Trophoblast cell (in vitro differentiated cells and primary cell): Measurements from ENCODE around the gene HS6ST3.

ENCODE experiments used
- DNase-seq, 2 donors: peaks; one replicate each; pipeline ENCODE4 v3.0.0-alpha.2; 2016
- H2AFZ ChIP-seq: 2 replicates; pipeline ENCODE4 v1.6.1; 2013; ENCODE audit warnings: low read length, moderate library complexity, mild to moderate bottlenecking; ENCODE audit not compliant: insufficient read depth, poor library complexity
- H2AK5ac ChIP-seq: 2 replicates; pipeline ENCODE4 v1.6.1; 2013; ENCODE audit warnings: mild to moderate bottlenecking, low read length
- H2BK120ac ChIP-seq: 2 replicates; pipeline ENCODE4 v1.6.1; 2013; ENCODE audit warnings: low read length, mild to moderate bottlenecking, moderate library complexity; ENCODE audit not compliant: insufficient read depth, poor library complexity
- H2BK12ac ChIP-seq: 2 replicates; pipeline ENCODE4 v1.6.1; 2013; ENCODE audit warnings: mild to moderate bottlenecking, low read length, moderate library complexity
- H2BK5ac ChIP-seq: 2 replicates; pipeline ENCODE4 v1.6.1; 2013; ENCODE audit warnings: low read length, low read depth, moderate library complexity, mild to moderate bottlenecking; ENCODE audit not compliant: poor library complexity
- H3K14ac ChIP-seq: 2 replicates; pipeline ENCODE4 v1.6.1; 2013; ENCODE audit warnings: mild to moderate bottlenecking, low read length
- H3K18ac ChIP-seq: 2 replicates; pipeline ENCODE4 v1.6.1; 2013; ENCODE audit warnings: mild to moderate bottlenecking, low read length
- H3K23ac ChIP-seq: 2 replicates; pipeline ENCODE4 v1.6.1; 2013; ENCODE audit warnings: low read length
- H3K27ac ChIP-seq: 2 replicates; pipeline ENCODE4 v1.5.1; 2013; ENCODE audit warnings: low read depth, mild to moderate bottlenecking, inconsistent platforms, low read length, moderate library complexity
- H3K27me3 ChIP-seq: 2 replicates; pipeline ENCODE4 v1.6.1; 2013; ENCODE audit warnings: inconsistent platforms, mild to moderate bottlenecking, low read length, moderate library complexity; ENCODE audit not compliant: insufficient read depth
- H3K36me3 ChIP-seq, 2 experiments: 1 replicate in 1 of 2; 2 replicates in 1 of 2; pipeline ENCODE4 v1.6.1; 2013; ENCODE audit warnings: low read length in 2 of 2, mild to moderate bottlenecking in 2 of 2, moderate library complexity in 1 of 2; ENCODE audit not compliant: insufficient read depth in 2 of 2, control insufficient read depth in 1 of 2
- H3K4ac ChIP-seq: 2 replicates; pipeline ENCODE4 v1.6.1; 2013; ENCODE audit warnings: low read depth, mild to moderate bottlenecking, low read length, moderate library complexity
- H3K4me1 ChIP-seq, 2 experiments: 1 replicate in 1 of 2; 2 replicates in 1 of 2; pipeline ENCODE4 v1.6.1; 2013; ENCODE audit warnings: low read length in 2 of 2, mild to moderate bottlenecking in 2 of 2, moderate library complexity in 1 of 2; ENCODE audit not compliant: insufficient read depth in 2 of 2, control insufficient read depth in 1 of 2
- H3K4me2 ChIP-seq: 2 replicates; pipeline ENCODE4 v1.6.1; 2013; ENCODE audit warnings: inconsistent platforms, mild to moderate bottlenecking, low read length, moderate library complexity
- H3K4me3 ChIP-seq: 2 replicates; pipeline ENCODE4 v1.5.1; 2013; ENCODE audit warnings: mild to moderate bottlenecking, low read depth, low read length, inconsistent platforms
- H3K79me1 ChIP-seq: one replicate; pipeline ENCODE4 v1.6.1; 2013; ENCODE audit warnings: low read length
- H3K79me2 ChIP-seq: 2 replicates; pipeline ENCODE4 v1.6.1; 2013; ENCODE audit warnings: low read length, mild to moderate bottlenecking; ENCODE audit not compliant: control insufficient read depth, insufficient read depth, poor library complexity
- H3K9ac ChIP-seq: 2 replicates; pipeline ENCODE4 v1.6.1; 2013; ENCODE audit warnings: mild to moderate bottlenecking, low read length
- H3K9me3 ChIP-seq: 2 replicates; pipeline ENCODE4 v1.6.1; 2013; ENCODE audit warnings: low read depth, mild to moderate bottlenecking, control low read depth, inconsistent platforms, low read length; ENCODE audit not compliant: insufficient read depth
- H4K12ac ChIP-seq: 2 replicates; pipeline ENCODE4 v1.6.1; 2013; ENCODE audit warnings: low read depth, mild to moderate bottlenecking, low read length, moderate library complexity
- H4K8ac ChIP-seq: 2 replicates; pipeline ENCODE4 v1.6.1; 2013; ENCODE audit warnings: low read depth, mild to moderate bottlenecking, low read length, moderate library complexity
- H4K91ac ChIP-seq: one replicate; pipeline ENCODE4 v1.6.1; 2013; ENCODE audit warnings: low read depth, mild to moderate bottlenecking, low read length, moderate library complexity
- WGBS: extraction: QIAGEN DNeasy Blood & Tissue Kit; methylation state at CpG from one replicate; pipeline ENCODE4 v1.1.7; 2013; ENCODE audit warnings: missing lambda C conversion rate; ENCODE audit not compliant: insufficient read length, insufficient coverage; ENCODE audit errors: extremely low coverage; 5-methylcytosine and 5-hydroxymethylcytosine counted together

The HS6ST3 gene

GRCh38 chr13:96377835-96378234 is 287.9 kb downstream of the HS6ST3 start:
- Histone ChIP-seq H3K4ac (no peak overlapping the region), H2BK12ac (no peak overlapping the region), H3K79me2 (no peaks in the 10 kb centered on the region), H3K14ac (no peak overlapping the region), H4K91ac (no peak overlapping the region), H3K18ac (no peak overlapping the region), H2AK5ac (no peak overlapping the region), H3K4me1 (no peaks in the 10 kb centered on the region), H3K23ac (no peak overlapping the region), H4K8ac (no peak overlapping the region), H3K36me3 (no peaks in the 10 kb centered on the region), H3K4me3 (no peak overlapping the region), H3K9ac (no peak overlapping the region), H3K27me3 (no peaks in the 10 kb centered on the region), H3K4me2 (no peak overlapping the region), H2AFZ (no peak overlapping the region), H3K79me1 (no peaks in the 10 kb centered on the region), H2BK5ac (no peak overlapping the region), H3K27ac (no peak overlapping the region), H3K9me3 (no peaks in the 10 kb centered on the region), H2BK120ac (no peak overlapping the region), H4K12ac (no peak overlapping the region)
- DNase-seq = no peak
- WGBS = no CpG with 5 or more reads among the region's 3 CpGs

GRCh38 chr13:96379967-96380366 is 290.1 kb downstream of the HS6ST3 start:
- no peak overlapping the region for H3K14ac ChIP-seq
- no peaks in the 10 kb centered on the region for H3K36me3 ChIP-seq
- no peak overlapping the region for H4K8ac ChIP-seq
- H3K27ac ChIP-seq = no peak overlapping the region
- H2AFZ ChIP-seq = no peak overlapping the region
- no peaks in the 10 kb centered on the region for H3K9me3 ChIP-seq
- no peak overlapping the region for H3K18ac ChIP-seq
- H3K4me2 ChIP-seq = no peak overlapping the region
- H3K27me3 ChIP-seq = no peaks in the 10 kb centered on the region
- no peak overlapping the region for H3K4ac ChIP-seq
- H3K79me2 ChIP-seq = no peaks in the 10 kb centered on the region
- no peak for DNase-seq
- H3K9ac ChIP-seq = no peak overlapping the region
- no peak overlapping the region for H2BK12ac ChIP-seq
- H3K4me1 ChIP-seq = no peaks in the 10 kb centered on the region
- WGBS = no CpG with 5 or more reads among the region's 1 CpG
- no peak overlapping the region for H3K4me3 ChIP-seq
- no peak overlapping the region for H2AK5ac ChIP-seq
- no peak overlapping the region for H2BK5ac ChIP-seq
- no peak overlapping the region for H4K12ac ChIP-seq
- no peak overlapping the region for H4K91ac ChIP-seq
- no peaks in the 10 kb centered on the region for H3K79me1 ChIP-seq
- H2BK120ac ChIP-seq = no peak overlapping the region
- no peak overlapping the region for H3K23ac ChIP-seq

- no peak overlapping the region for H3K23ac ChIP-seq
- H3K14ac ChIP-seq = no peak overlapping the region
- no peak overlapping the region for H4K12ac ChIP-seq
- H3K27me3 ChIP-seq = no peaks in the 10 kb centered on the region
- H3K4me1 ChIP-seq = no peaks in the 10 kb centered on the region
- no peak overlapping the region for H3K9ac ChIP-seq
- no peak overlapping the region for H2AK5ac ChIP-seq
- no peak overlapping the region for H4K8ac ChIP-seq
- no peak overlapping the region for H3K27ac ChIP-seq
- no peak overlapping the region for H3K4ac ChIP-seq
- H3K36me3 ChIP-seq = no peaks in the 10 kb centered on the region
- no CpG with 5 or more reads among the region's 5 CpGs for WGBS
- no peak overlapping the region for H2AFZ ChIP-seq
- H3K4me3 ChIP-seq = no peak overlapping the region
- H2BK12ac ChIP-seq = no peak overlapping the region
- H2BK5ac ChIP-seq = no peak overlapping the region
- H3K79me1 ChIP-seq = no peaks in the 10 kb centered on the region
- H3K79me2 ChIP-seq = no peaks in the 10 kb centered on the region
- H3K18ac ChIP-seq = no peak overlapping the region
- H3K9me3 ChIP-seq = no peaks in the 10 kb centered on the region
- no peak overlapping the region for H3K4me2 ChIP-seq
- no peak for DNase-seq
- no peak overlapping the region for H2BK120ac ChIP-seq
- no peak overlapping the region for H4K91ac ChIP-seq
These were observed 291.8 kb downstream of the HS6ST3 start for GRCh38 chr13:96381681-96382080.

- DNase-seq = no peak
- Histone ChIP-seq H3K27ac (no peak overlapping the region), H2BK12ac (no peak overlapping the region), H3K36me3 (no peaks in the 10 kb centered on the region), H4K12ac (no peak overlapping the region), H4K8ac (no peak overlapping the region), H3K23ac (no peak overlapping the region), H3K4ac (no peak overlapping the region), H3K27me3 (no peaks in the 10 kb centered on the region), H3K14ac (no peak overlapping the region), H3K4me2 (no peak overlapping the region), H3K79me1 (no peaks in the 10 kb centered on the region), H3K9me3 (no peaks in the 10 kb centered on the region), H2BK120ac (no peak overlapping the region), H2AFZ (no peak overlapping the region), H2BK5ac (no peak overlapping the region), H2AK5ac (no peak overlapping the region), H3K4me3 (no peak overlapping the region), H4K91ac (no peak overlapping the region), H3K18ac (no peak overlapping the region), H3K4me1 (no peaks in the 10 kb centered on the region), H3K79me2 (no peaks in the 10 kb centered on the region), H3K9ac (no peak overlapping the region)
- no CpG with 5 or more reads among the region's 2 CpGs for WGBS
These were observed 298.7 kb downstream of the HS6ST3 start for GRCh38 chr13:96388598-96388997.
